HFFc6 (cell line): ENCODE results near the gene SKI. TPM values are rescaled to one million over a fixed set of nuclear protein-coding genes. Genes with fewer than 3 reads are reported as not detected.

ENCODE experiments used
- DNase-seq: peaks from one replicate; pipeline ENCODE4 v3.0.0-alpha.2; 2018
- H3K27ac Mint-ChIP-seq: 2 replicates; pipeline ENCODE4 v1.8.0; 2020; ENCODE audit warnings: mild to moderate bottlenecking, mixed read lengths
- H3K27me3 Mint-ChIP-seq: 2 replicates; pipeline ENCODE4 v1.8.0; 2021; ENCODE audit warnings: mild to moderate bottlenecking, moderate library complexity, mixed read lengths; ENCODE audit not compliant: insufficient read depth
- H3K36me3 Mint-ChIP-seq: 2 replicates; pipeline ENCODE4 v1.8.0; 2021; ENCODE audit warnings: low read depth, mixed read lengths
- H3K4me1 Mint-ChIP-seq: 2 replicates; pipeline ENCODE4 v1.8.0; 2020; ENCODE audit warnings: low read depth, mixed read lengths
- H3K4me3 Mint-ChIP-seq: 2 replicates; pipeline ENCODE4 v1.8.0; 2020; ENCODE audit warnings: mild to moderate bottlenecking, moderate library complexity, mixed read lengths
- H3K9me3 Mint-ChIP-seq: 2 replicates; pipeline ENCODE4 v1.8.0; 2020; ENCODE audit warnings: mild to moderate bottlenecking, mixed read lengths
- total RNA-seq, 6 experiments: library from RNA; stranded (reverse); fragmentation: NEBNext Ultra II Directional; extraction: Animal tissue kit (Norgen Biotek cat#: 25700); gene quantifications; 2 replicates in 1 of 6; 3 replicates in 5 of 6; pipeline ENCODE4 v1.2.3, GENCODE V29; 2021
- TF ChIP-seq, protein P1 (sequence below): fragments of 200-600 bp; sonication (generic); IDR thresholded peaks from 2 replicates; pipeline ENCODE4 v1.5.0; 2021; ENCODE audit warnings: antibody characterized with exemption, mild to moderate bottlenecking

The SKI gene
- total RNA-seq, 6 experiments from 2014 or later, result 63.7 to 76.6 (median 66.1) TPM

DNA sequence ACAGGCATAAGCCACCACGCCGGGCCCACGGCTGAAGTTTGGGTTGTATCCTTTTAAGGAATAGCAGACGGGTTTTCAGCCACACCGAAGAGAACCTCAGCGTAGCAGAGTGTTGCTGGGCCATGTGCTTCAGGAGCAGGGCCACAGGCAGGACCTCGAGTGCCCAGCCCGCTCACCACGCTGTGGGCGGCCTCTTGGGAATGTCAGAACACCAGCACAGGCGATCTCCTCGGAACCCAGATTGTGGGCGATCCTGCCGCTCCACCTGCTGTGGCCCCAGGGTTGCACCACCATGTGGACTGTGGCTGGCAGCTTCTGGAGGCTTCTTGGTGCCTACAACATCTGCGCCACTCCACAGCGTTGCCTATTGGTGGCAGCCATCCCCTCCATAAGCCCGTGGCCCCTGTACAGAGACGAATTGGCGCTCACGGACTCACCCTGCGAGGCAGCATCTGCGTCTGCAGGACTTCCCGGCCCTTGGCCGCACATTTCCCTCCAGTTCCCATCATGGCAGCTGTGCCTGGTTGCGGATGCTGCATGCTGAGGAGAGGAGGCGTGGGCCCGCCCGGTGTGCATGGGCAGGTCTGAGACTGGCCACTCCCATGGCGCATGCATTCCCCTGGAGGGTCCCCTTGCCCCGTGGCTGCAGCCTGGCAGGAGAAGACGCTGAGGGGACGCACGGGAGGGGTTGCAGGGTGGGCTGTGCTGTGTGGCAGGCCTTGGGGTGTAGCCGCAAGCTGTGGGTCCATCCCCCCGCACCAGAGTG lies 69.3 kb downstream of the SKI start:
- Mint-ChIP-seq H3K36me3 (peaks cover 5% of the 10 kb centered on the region; the same call in 1 of the 2 replicates), H3K27me3 (peaks cover 2% of the 10 kb centered on the region), H3K9me3 (no peaks in the 10 kb centered on the region), H3K4me3 (no peak overlapping the region), H3K27ac (no peak overlapping the region), H3K4me1 (peaks cover 15% of the 10 kb centered on the region; the same call in 1 of the 2 replicates)
- TF ChIP-seq, protein P1, sequence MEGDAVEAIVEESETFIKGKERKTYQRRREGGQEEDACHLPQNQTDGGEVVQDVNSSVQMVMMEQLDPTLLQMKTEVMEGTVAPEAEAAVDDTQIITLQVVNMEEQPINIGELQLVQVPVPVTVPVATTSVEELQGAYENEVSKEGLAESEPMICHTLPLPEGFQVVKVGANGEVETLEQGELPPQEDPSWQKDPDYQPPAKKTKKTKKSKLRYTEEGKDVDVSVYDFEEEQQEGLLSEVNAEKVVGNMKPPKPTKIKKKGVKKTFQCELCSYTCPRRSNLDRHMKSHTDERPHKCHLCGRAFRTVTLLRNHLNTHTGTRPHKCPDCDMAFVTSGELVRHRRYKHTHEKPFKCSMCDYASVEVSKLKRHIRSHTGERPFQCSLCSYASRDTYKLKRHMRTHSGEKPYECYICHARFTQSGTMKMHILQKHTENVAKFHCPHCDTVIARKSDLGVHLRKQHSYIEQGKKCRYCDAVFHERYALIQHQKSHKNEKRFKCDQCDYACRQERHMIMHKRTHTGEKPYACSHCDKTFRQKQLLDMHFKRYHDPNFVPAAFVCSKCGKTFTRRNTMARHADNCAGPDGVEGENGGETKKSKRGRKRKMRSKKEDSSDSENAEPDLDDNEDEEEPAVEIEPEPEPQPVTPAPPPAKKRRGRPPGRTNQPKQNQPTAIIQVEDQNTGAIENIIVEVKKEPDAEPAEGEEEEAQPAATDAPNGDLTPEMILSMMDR, result no peak
- DNase-seq, result no peak

DNA sequence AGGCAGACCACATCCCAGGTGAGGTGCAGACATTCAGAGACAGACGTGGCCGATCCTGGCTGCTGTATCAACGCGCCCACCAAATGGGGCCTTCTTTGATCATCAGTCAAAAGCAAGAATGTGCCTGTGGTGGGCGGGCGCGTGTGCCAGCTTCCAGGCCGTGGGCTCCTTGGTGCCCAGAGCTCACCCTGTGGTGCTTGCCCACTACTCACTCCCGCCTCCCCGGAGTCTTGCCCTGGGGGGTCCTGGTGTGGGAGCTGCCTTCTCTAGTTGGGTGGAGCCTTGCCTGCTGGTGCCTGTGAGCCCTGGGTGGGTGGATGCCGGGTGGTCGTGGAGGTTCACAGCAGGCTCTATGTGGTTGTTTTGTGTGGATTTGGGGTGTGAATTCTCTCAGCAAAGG lies 70.6 kb downstream of the SKI start:
- peak overlapping the region; percentile 46 for H3K27ac Mint-ChIP-seq
- H3K4me1 Mint-ChIP-seq, result peaks cover 5% of the 10 kb centered on the region; the same call in 1 of the 2 replicates
- H3K9me3 Mint-ChIP-seq, result no peaks in the 10 kb centered on the region
- DNase-seq, result no peak
- no peak overlapping the region for H3K4me3 Mint-ChIP-seq
- TF ChIP-seq, protein P1, result no peak
- H3K36me3 Mint-ChIP-seq, result peaks cover 8% of the 10 kb centered on the region; the same call in 1 of the 2 replicates
- H3K27me3 Mint-ChIP-seq, result peaks cover 2% of the 10 kb centered on the region

GRCh38 chr1:2299131-2299627 lies 71.1 kb downstream of the SKI start:
- no peak overlapping the region for H3K4me3 Mint-ChIP-seq
- TF ChIP-seq, protein P1, result no peak
- peaks cover 9% of the 10 kb centered on the region; the same call in 1 of the 2 replicates for H3K36me3 Mint-ChIP-seq
- peak overlapping the region; percentile 46 for H3K27ac Mint-ChIP-seq
- H3K9me3 Mint-ChIP-seq, result no peaks in the 10 kb centered on the region
- DNase-seq, result no peak
- peaks cover 2% of the 10 kb centered on the region for H3K27me3 Mint-ChIP-seq
- H3K4me1 Mint-ChIP-seq, result no peaks in the 10 kb centered on the region; the same call in 1 of the 2 replicates

DNA sequence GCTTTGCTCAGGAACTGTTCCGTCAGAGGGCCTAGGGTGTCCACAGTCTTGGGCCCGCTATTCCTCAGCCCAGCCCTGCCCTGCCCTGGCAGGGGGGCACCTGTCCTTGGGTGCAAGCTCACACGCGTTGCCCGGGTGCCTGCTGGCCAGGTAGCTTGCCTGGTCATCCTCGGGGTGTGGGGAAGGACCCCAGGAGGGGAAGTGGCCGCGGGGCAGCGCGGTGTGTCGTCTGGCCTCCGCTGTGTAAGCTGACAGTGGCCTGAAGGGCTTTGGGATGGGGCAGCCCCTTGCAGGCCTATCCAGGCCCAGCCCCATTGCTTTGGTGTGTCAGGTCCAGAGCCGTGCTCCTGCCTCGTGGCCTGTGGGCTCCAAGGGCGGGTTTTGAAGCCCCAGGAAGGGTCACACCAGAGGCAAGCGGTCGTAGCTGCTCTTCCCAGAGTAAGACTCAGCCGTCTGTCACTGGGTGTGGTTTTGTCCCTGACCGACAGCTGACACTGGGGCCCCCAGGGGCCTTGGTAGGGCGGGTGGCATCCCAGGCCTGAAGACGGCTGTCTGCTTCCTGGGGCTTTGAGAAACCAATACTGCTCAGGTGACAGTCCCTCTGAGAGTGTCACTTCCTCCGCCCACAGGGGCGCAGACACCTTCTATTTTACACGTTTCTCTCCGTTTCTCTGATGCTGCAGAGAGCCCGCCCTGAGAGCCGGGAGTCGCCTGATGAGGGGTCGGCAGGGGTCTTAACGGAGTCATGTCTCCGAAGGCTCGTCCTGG lies 72.1 kb downstream of the SKI start:
- peak overlapping the region; percentile 24; the same call in 1 of the 2 replicates for H3K4me3 Mint-ChIP-seq
- no peaks in the 10 kb centered on the region for H3K9me3 Mint-ChIP-seq
- no peaks in the 10 kb centered on the region for H3K4me1 Mint-ChIP-seq
- peaks cover 3% of the 10 kb centered on the region for H3K27me3 Mint-ChIP-seq
- peaks cover 10% of the 10 kb centered on the region; the same call in 1 of the 2 replicates for H3K36me3 Mint-ChIP-seq
- H3K27ac Mint-ChIP-seq, result peak overlapping the region; percentile 21; the same call in 1 of the 2 replicates
- TF ChIP-seq, protein P1, result no peak
- no peak for DNase-seq

DNA sequence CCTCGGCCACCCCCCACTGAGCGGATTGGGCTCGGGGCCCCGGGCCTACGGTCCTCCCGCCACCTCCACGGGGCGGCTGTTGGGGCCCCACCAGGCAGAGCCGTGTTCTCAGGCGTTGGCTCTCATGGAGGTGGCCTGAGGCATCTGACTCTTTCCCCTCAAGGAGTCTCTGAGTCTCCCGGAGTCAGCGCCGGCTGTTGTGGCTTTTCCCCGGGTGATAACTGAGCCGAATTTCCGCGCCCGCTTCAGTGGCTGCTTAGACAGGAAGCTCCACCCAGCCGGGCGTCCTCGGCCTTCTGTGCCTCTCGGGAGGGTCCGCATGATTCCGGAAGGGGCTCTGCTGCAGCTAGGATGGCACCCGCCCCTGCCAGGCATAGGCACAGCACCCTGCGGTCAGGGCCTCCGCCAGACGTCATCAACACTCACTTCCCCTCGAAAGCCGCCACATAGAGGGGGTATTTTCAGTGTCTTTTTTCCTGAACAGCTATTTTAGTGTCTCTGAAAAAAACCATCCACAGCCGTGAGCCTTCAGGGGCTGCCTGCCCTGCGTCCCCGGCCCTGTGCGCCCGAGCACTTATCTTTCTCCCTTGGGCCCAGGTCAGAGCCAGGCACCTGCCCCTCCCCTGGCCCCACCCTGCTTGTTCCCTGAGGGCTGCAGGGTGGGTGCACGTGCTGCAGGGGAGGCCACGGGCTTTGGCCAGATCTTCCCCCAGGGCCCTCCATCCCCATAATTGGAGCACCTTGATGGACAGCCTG lies 72.9 kb downstream of the SKI start:
- DNase-seq, result no peak
- H3K27me3 Mint-ChIP-seq, result peaks cover 3% of the 10 kb centered on the region
- H3K4me3 Mint-ChIP-seq, result peak overlapping the region; percentile 36; the same call in 1 of the 2 replicates
- TF ChIP-seq, protein P1, result no peak
- H3K27ac Mint-ChIP-seq, result peak overlapping the region; percentile 60
- H3K9me3 Mint-ChIP-seq, result no peaks in the 10 kb centered on the region
- H3K36me3 Mint-ChIP-seq, result peaks cover 14% of the 10 kb centered on the region; the same call in 1 of the 2 replicates
- no peaks in the 10 kb centered on the region for H3K4me1 Mint-ChIP-seq
